Gastrocnemius medialis (tissue), 4 donors: ENCODE measurements around the gene CCDC70.

Experiments used
- CTCF ChIP-seq, 5 experiments: fragments of 450-650 bp in 3 of 5; fragments of 200-600 bp in 2 of 5; sonication (generic) in 2 of 5; IDR thresholded peaks in 4 of 5; conservative IDR thresholded peaks in 1 of 5; 1 replicate in 4 of 5; 2 replicates in 1 of 5; pipeline ENCODE4 v1.5.1; 2016 to 2019; ENCODE audit warnings: antibody characterized with exemption in 5 of 5, mild to moderate bottlenecking in 3 of 5, moderate library complexity in 3 of 5
- POLR2A ChIP-seq, 2 donors: fragments of 450-650 bp; IDR thresholded peaks; one replicate each; pipeline ENCODE4 v1.6.1; 2017; ENCODE audit warnings: antibody characterized with exemption in 2 of 2, mild to moderate bottlenecking in 2 of 2, moderate library complexity in 2 of 2

DNA sequence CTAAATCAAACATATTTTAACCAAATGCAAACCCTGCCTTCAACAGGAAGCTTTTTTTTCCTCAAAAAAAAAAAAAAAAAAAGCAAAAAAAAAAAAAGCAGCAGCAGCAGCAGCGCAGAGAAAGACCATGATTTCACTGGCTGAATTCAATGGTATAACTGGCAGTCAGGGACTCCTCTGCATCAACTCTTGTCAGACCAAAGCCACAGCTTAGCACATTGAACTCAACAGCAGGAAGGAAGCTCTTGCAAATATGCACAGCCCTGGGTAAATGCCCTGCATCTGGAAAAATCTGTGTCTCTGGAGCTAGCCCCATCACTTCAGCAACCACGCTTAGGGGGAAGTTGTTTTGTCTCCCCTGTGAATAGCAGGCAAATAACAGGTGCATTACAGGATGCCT is 40.2 kb upstream of the CCDC70 start:
- TF ChIP-seq CTCF (IDR thresholded peaks at IDR 0.05 in 4 of 5, conservative IDR thresholded peaks at IDR 0.05 in 1 of 5), result no peak
- no peak for TF ChIP-seq POLR2A (IDR thresholded peaks at IDR 0.05)
